Mesothelial cell of epicardium (in vitro differentiated cells): Measurements from ENCODE around the gene LY6G5C. TPM values are rescaled to one million over a fixed set of nuclear protein-coding genes. Genes with fewer than 3 reads are reported as not detected.
A peak's percentile ranks its signal among the peaks of the same experiment; 100 is the strongest.

Source experiments
- DNase-seq, 2 experiments: peaks; one replicate each; pipeline ENCODE4 v3.0.0; 2021; ENCODE audit warnings: low spot score in 2 of 2; ENCODE audit not compliant: unreplicated experiment in 2 of 2
- H3K27ac Mint-ChIP-seq: 2 replicates; pipeline ENCODE4 v1.8.0; 2021; ENCODE audit warnings: mixed read lengths
- H3K27me3 Mint-ChIP-seq: 2 replicates; pipeline ENCODE4 v1.8.0; 2021; ENCODE audit warnings: low read depth, mixed read lengths
- H3K36me3 Mint-ChIP-seq: 2 replicates; pipeline ENCODE4 v1.8.0; 2021; ENCODE audit warnings: mixed read lengths
- H3K4me1 Mint-ChIP-seq: 2 replicates; pipeline ENCODE4 v1.8.0; 2021; ENCODE audit warnings: mixed read lengths
- H3K4me3 Mint-ChIP-seq: 2 replicates; pipeline ENCODE4 v1.8.0; 2021; ENCODE audit warnings: mild to moderate bottlenecking, moderate library complexity, mixed read lengths
- H3K9me3 Mint-ChIP-seq: 2 replicates; pipeline ENCODE4 v1.8.0; 2021; ENCODE audit warnings: mixed read lengths
- CTCF ChIP-seq: fragments of 200-600 bp; sonication (generic); IDR thresholded peaks from one replicate; pipeline ENCODE4 v1.5.0; 2021; ENCODE audit warnings: antibody characterized with exemption; ENCODE audit not compliant: unreplicated experiment
- total RNA-seq: library from RNA; stranded (reverse); gene quantifications from 3 replicates; pipeline ENCODE4 v1.2.1, GENCODE V29; 2021

The LY6G5C gene
- total RNA-seq, 1 donor from 2014 or later: 1.5 TPM

- H3K27ac Mint-ChIP-seq: no peak overlapping the region
- no peaks in the 10 kb centered on the region for H3K27me3 Mint-ChIP-seq
- TF ChIP-seq CTCF: no peak
- no peaks in the 10 kb centered on the region for H3K4me1 Mint-ChIP-seq
- H3K36me3 Mint-ChIP-seq: peaks cover 33% of the 10 kb centered on the region
- no peak for DNase-seq
- no peak overlapping the region for H3K4me3 Mint-ChIP-seq
- no peaks in the 10 kb centered on the region for H3K9me3 Mint-ChIP-seq
These were observed 39.5 kb downstream of the LY6G5C start for GRCh38 chr6:31641370-31641769.

- H3K4me3 Mint-ChIP-seq: no peak overlapping the region
- DNase-seq: no peak
- H3K4me1 Mint-ChIP-seq: no peaks in the 10 kb centered on the region
- no peaks in the 10 kb centered on the region for H3K27me3 Mint-ChIP-seq
- TF ChIP-seq CTCF: no peak
- H3K27ac Mint-ChIP-seq: no peak overlapping the region
- H3K9me3 Mint-ChIP-seq: no peaks in the 10 kb centered on the region
- peaks cover 34% of the 10 kb centered on the region for H3K36me3 Mint-ChIP-seq
These were observed 40.3 kb downstream of the LY6G5C start for GRCh38 chr6:31640612-31641011.

- Mint-ChIP-seq H3K36me3 (peaks cover 33% of the 10 kb centered on the region), H3K9me3 (no peaks in the 10 kb centered on the region), H3K4me3 (no peak overlapping the region), H3K27me3 (no peaks in the 10 kb centered on the region), H3K27ac (no peak overlapping the region), H3K4me1 (no peaks in the 10 kb centered on the region)
- no peak for DNase-seq
- TF ChIP-seq CTCF: no peak
These were observed 41.4 kb downstream of the LY6G5C start for GRCh38 chr6:31639449-31639861.

GRCh38 chr6:31639043-31639442, 41.8 kb downstream of the LY6G5C start:
- Mint-ChIP-seq H3K9me3 (no peaks in the 10 kb centered on the region), H3K27ac (peak overlapping the region; percentile 72), H3K36me3 (peaks cover 35% of the 10 kb centered on the region), H3K4me1 (no peaks in the 10 kb centered on the region), H3K27me3 (no peaks in the 10 kb centered on the region), H3K4me3 (no peak overlapping the region)
- no peak for DNase-seq
- no peak for TF ChIP-seq CTCF

- H3K36me3 Mint-ChIP-seq: peaks cover 35% of the 10 kb centered on the region
- no peak overlapping the region for H3K4me3 Mint-ChIP-seq
- DNase-seq: no peak
- no peak for TF ChIP-seq CTCF
- H3K9me3 Mint-ChIP-seq: no peaks in the 10 kb centered on the region
- no peaks in the 10 kb centered on the region for H3K4me1 Mint-ChIP-seq
- H3K27ac Mint-ChIP-seq: peak overlapping the region; percentile 34
- H3K27me3 Mint-ChIP-seq: no peaks in the 10 kb centered on the region
These were observed 43.9 kb downstream of the LY6G5C start for GRCh38 chr6:31636698-31637596.
